Tibial nerve (tissue), 4 donors: ENCODE results near the gene KDM5C. TPM values are rescaled to one million over a fixed set of nuclear protein-coding genes. Genes with fewer than 3 reads are reported as not detected.

Source experiments
- DNase-seq, 2 donors: peaks; one replicate each; pipeline ENCODE4 v3.0.0-alpha.2; 2019; ENCODE audit warnings: low spot score in 2 of 2
- H3K27ac ChIP-seq, 4 donors: fragments of 200-600 bp; sonication (generic) in 3 of 4; one replicate each; pipeline ENCODE4 v1.5.1; 2017 to 2019; ENCODE audit warnings: mild to moderate bottlenecking in 1 of 4
- H3K27me3 ChIP-seq, 2 donors: fragments of 200-600 bp; sonication (generic) in 1 of 2; one replicate each; pipeline versions ENCODE4 v1.5.1 to v1.6.0; 2017 to 2019
- H3K36me3 ChIP-seq, 3 donors: fragments of 200-600 bp; sonication (generic); one replicate each; pipeline ENCODE4 v1.5.1; 2018 to 2019
- H3K4me1 ChIP-seq, 4 donors: fragments of 200-600 bp; sonication (generic) in 3 of 4; one replicate each; pipeline ENCODE4 v1.5.1; 2017 to 2019
- H3K4me3 ChIP-seq, 4 donors: fragments of 200-600 bp; sonication (generic) in 3 of 4; one replicate each; pipeline ENCODE4 v1.5.1; 2017 to 2019; ENCODE audit warnings: mild to moderate bottlenecking in 1 of 4, moderate library complexity in 1 of 4
- H3K9me3 ChIP-seq, 4 donors: fragments of 200-600 bp; sonication (generic) in 3 of 4; one replicate each; pipeline ENCODE4 v1.5.1; 2017 to 2019
- CTCF ChIP-seq, 5 experiments: fragments of 200-600 bp in 3 of 5; fragments of 450-650 bp in 2 of 5; sonication (generic) in 3 of 5; IDR thresholded peaks; one replicate each; pipeline ENCODE4 v1.5.1; 2016 to 2019; ENCODE audit warnings: antibody characterized with exemption in 5 of 5, mild to moderate bottlenecking in 3 of 5, moderate library complexity in 2 of 5
- EP300 ChIP-seq, 2 donors: sonication (generic); formaldehyde crosslinking; IDR thresholded peaks; one replicate each; pipeline ENCODE4 v1.6.1; 2017; ENCODE audit warnings: antibody characterized with exemption in 2 of 2, mild to moderate bottlenecking in 1 of 2
- POLR2A ChIP-seq, 2 donors: fragments of 450-650 bp; IDR thresholded peaks; one replicate each; pipeline ENCODE4 v1.6.1; 2017; ENCODE audit warnings: antibody characterized with exemption in 2 of 2, mild to moderate bottlenecking in 2 of 2, moderate library complexity in 2 of 2
- WGBS, 2 donors: methylation state at CpG; one replicate each; pipeline ENCODE4 v1.1.5; 2018; 5-methylcytosine and 5-hydroxymethylcytosine counted together
- total RNA-seq, 4 donors: library from RNA; depleted of rRNA; stranded (reverse); fragments of >200 nt; gene quantifications; one replicate each; pipeline ENCODE4 v1.1.0, GENCODE V29; 2016

The KDM5C gene
- total RNA-seq, 4 donors from 2014 or later = 56.8 to 127 (median 112) TPM

- TF ChIP-seq EP300 (IDR thresholded peaks at IDR 0.05) (no peak), CTCF (IDR thresholded peaks at IDR 0.05) (no peak), POLR2A (IDR thresholded peaks at IDR 0.05) (no peak)
- 66 to 76% methylated on average over 7 of the region's 7 CpGs for WGBS, 2 donors
- Histone ChIP-seq H3K36me3 (no peaks in the 10 kb centered on the region), H3K4me1 (peaks cover 0 to 28% (median 6%) of the 10 kb centered on the region in 4 donors), H3K27ac (no peak overlapping the region), H3K27me3 (peaks cover 0 to 28% of the 10 kb centered on the region in 2 donors), H3K4me3 (no peak overlapping the region), H3K9me3 (no peaks in the 10 kb centered on the region)
- DNase-seq = no peak
Measured at GRCh38 chrX:53262189-53262917, 37.3 kb upstream of the KDM5C start.

- peaks cover 0 to 29% of the 10 kb centered on the region in 2 donors for H3K27me3 ChIP-seq
- 45 to 52% methylated on average over 7 of the region's 7 CpGs for WGBS, 2 donors
Measured at GRCh38 chrX:53261355-53261972, 36.5 kb upstream of the KDM5C start.

GRCh38 chrX:53260836-53261235 lies 35.8 kb upstream of the KDM5C start:
- H3K36me3 ChIP-seq = no peaks in the 10 kb centered on the region
- WGBS, 2 donors = 43 to 71% methylated on average over 4 to 7 of the region's 7 CpGs
- TF ChIP-seq CTCF (IDR thresholded peaks at IDR 0.05) (no peak), EP300 (IDR thresholded peaks at IDR 0.05) (no peak), POLR2A (IDR thresholded peaks at IDR 0.05) (no peak)
- no peaks in the 10 kb centered on the region for H3K9me3 ChIP-seq
- H3K4me3 ChIP-seq = no peak overlapping the region
- DNase-seq = no peak
- peaks cover 0 to 30% of the 10 kb centered on the region in 2 donors for H3K27me3 ChIP-seq
- H3K4me1 ChIP-seq = peaks cover 0 to 13% (median under 1%) of the 10 kb centered on the region in 4 donors
- no peak overlapping the region for H3K27ac ChIP-seq

More at GRCh38 chrX:53261355-53261972, 36.5 kb upstream of the KDM5C start:
- no peak for DNase-seq
- Histone ChIP-seq H3K36me3 (no peaks in the 10 kb centered on the region), H3K4me1 (peaks cover 0 to 19% (median 3%) of the 10 kb centered on the region in 4 donors), H3K4me3 (no peak overlapping the region), H3K9me3 (no peaks in the 10 kb centered on the region), H3K27ac (no peak overlapping the region)
- TF ChIP-seq POLR2A (IDR thresholded peaks at IDR 0.05) (no peak), EP300 (IDR thresholded peaks at IDR 0.05) (no peak), CTCF (IDR thresholded peaks at IDR 0.05) (no peak)

- Histone ChIP-seq H3K27me3 (peaks cover 0 to 7% of the 10 kb centered on the region in 2 donors), H3K36me3 (peaks cover 0 to 8% (median 0%) of the 10 kb centered on the region in 3 donors), H3K9me3 (no peaks in the 10 kb centered on the region), H3K4me1 (no peaks in the 10 kb centered on the region), H3K27ac (no peak overlapping the region), H3K4me3 (no peak overlapping the region)
- DNase-seq = no peak
- no peak for TF ChIP-seq POLR2A (IDR thresholded peaks at IDR 0.05)
- TF ChIP-seq CTCF (IDR thresholded peaks at IDR 0.05) = no peak
- no peak for TF ChIP-seq EP300 (IDR thresholded peaks at IDR 0.05)
- WGBS, 2 donors = 83 to 93% methylated on average over 6 of the region's 6 CpGs
Measured at GRCh38 chrX:53257670-53258423, 32.8 kb upstream of the KDM5C start.
